Measurements from ENCODE around the gene XRCC5.

DNA sequence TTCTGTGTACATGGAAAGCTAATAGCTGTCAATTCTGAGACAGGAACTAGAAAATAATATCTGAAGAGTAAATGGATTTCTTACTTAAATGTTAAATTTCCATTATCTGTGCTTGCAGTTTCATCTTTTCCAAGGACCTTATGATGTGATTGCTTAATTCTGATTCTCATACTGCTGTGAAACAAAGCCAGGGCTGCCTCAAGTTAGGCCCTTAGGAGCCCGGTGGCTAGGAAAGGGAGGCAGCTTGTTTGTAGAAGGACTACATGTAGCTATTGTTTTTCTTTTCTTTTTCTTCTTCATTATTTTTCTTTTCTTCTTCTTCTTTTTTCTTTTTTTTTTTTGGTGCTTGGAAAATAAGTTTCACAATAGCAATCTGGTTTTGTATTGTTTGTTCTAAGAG, 50.5 kb downstream of the XRCC5 start:
- TF ChIP-seq, protein P1, sequence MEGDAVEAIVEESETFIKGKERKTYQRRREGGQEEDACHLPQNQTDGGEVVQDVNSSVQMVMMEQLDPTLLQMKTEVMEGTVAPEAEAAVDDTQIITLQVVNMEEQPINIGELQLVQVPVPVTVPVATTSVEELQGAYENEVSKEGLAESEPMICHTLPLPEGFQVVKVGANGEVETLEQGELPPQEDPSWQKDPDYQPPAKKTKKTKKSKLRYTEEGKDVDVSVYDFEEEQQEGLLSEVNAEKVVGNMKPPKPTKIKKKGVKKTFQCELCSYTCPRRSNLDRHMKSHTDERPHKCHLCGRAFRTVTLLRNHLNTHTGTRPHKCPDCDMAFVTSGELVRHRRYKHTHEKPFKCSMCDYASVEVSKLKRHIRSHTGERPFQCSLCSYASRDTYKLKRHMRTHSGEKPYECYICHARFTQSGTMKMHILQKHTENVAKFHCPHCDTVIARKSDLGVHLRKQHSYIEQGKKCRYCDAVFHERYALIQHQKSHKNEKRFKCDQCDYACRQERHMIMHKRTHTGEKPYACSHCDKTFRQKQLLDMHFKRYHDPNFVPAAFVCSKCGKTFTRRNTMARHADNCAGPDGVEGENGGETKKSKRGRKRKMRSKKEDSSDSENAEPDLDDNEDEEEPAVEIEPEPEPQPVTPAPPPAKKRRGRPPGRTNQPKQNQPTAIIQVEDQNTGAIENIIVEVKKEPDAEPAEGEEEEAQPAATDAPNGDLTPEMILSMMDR (conservative IDR thresholded peaks at IDR 0.05 in 1 of 2, IDR thresholded peaks at IDR 0.05 in 1 of 2; ENCODE audit: low read depth in 1 of 2, low read length in 2 of 2): no peak
- no peak for TF ChIP-seq EZH2 (IDR thresholded peaks at IDR 0.05; ENCODE audit: low read length, missing control alignments)
